WTC11 (cell line): ENCODE results near the gene ZBTB8A. TPM values are rescaled to one million over a fixed set of nuclear protein-coding genes. Genes with fewer than 3 reads are reported as not detected.

Source experiments
- ATAC-seq: fragments of 200-7000 bp; cut with Tn5 transposase; 2 replicates; pipeline ENCODE4 v1.10.0; 2021; ENCODE audit warnings: mild to moderate bottlenecking, moderate library complexity
- CTCF ChIA-PET: fragments of 300-600 bp; sonication (Branson Sonifier 250); formaldehyde crosslinking; loops from one replicate; lab custom pipeline; 2021; ENCODE audit warnings: antibody characterized with exemption; lab: Charles Lee
- POLR2A ChIA-PET: fragments of 350-600 bp; sonication (Branson Sonifier 250); formaldehyde crosslinking; loops from one replicate; lab custom pipeline; 2021; ENCODE audit warnings: antibody characterized with exemption; lab: Charles Lee
- DNase-seq: peaks from one replicate; pipeline ENCODE4 v3.0.0; 2021; ENCODE audit warnings: low spot score
- H3K27ac Mint-ChIP-seq: 2 replicates; pipeline ENCODE4 v1.8.0; 2021; ENCODE audit warnings: mixed read lengths
- H3K27me3 Mint-ChIP-seq: 2 replicates; pipeline ENCODE4 v1.8.0; 2021; ENCODE audit warnings: low read depth, mild to moderate bottlenecking, moderate library complexity, mixed read lengths
- H3K36me3 Mint-ChIP-seq: 2 replicates; pipeline ENCODE4 v1.8.0; 2021; ENCODE audit warnings: mixed read lengths
- H3K4me1 Mint-ChIP-seq: 2 replicates; pipeline ENCODE4 v1.8.0; 2022; ENCODE audit warnings: mixed read lengths
- H3K4me3 Mint-ChIP-seq: 2 replicates; pipeline ENCODE4 v1.8.0; 2021; ENCODE audit warnings: mild to moderate bottlenecking, moderate library complexity, mixed read lengths
- H3K9me3 Mint-ChIP-seq: 2 replicates; pipeline ENCODE4 v1.8.0; 2021; ENCODE audit warnings: mixed read lengths
- EMX1 ChIP-seq: fragments of 250-450 bp; sonication (Bioruptor Pico); IDR thresholded peaks from 2 replicates; pipeline ENCODE4 v1.8.0; 2021; ENCODE audit warnings: mild to moderate bottlenecking
- IRF1 ChIP-seq: sonication (generic); formaldehyde crosslinking; IDR thresholded peaks from 2 replicates; pipeline ENCODE4 v1.8.0; 2023; ENCODE audit warnings: missing genetic modification reagents
- MLX ChIP-seq: sonication (generic); formaldehyde crosslinking; IDR thresholded peaks from 2 replicates; pipeline ENCODE4 v1.8.1; 2023; ENCODE audit warnings: mild to moderate bottlenecking, missing genetic modification reagents, moderate library complexity
- MXD4 ChIP-seq: fragments of 250-450 bp; sonication (Bioruptor Pico); IDR thresholded peaks from 2 replicates; pipeline ENCODE4 v1.8.0; 2021; ENCODE audit warnings: mild to moderate bottlenecking, moderate library complexity, borderline replicate concordance
- RELA ChIP-seq: sonication (generic); formaldehyde crosslinking; IDR thresholded peaks from 2 replicates; pipeline ENCODE4 v1.8.1; 2022; ENCODE audit warnings: missing genetic modification reagents, mild to moderate bottlenecking, borderline replicate concordance
- STAT6 ChIP-seq: sonication (generic); formaldehyde crosslinking; conservative IDR thresholded peaks from 2 replicates; pipeline ENCODE4 v1.8.1; 2023; ENCODE audit warnings: mild to moderate bottlenecking, low read depth, missing genetic modification reagents, moderate library complexity
- USF2 ChIP-seq: sonication (generic); formaldehyde crosslinking; IDR thresholded peaks from 2 replicates; pipeline ENCODE4 v1.8.1; 2023; ENCODE audit warnings: mild to moderate bottlenecking, missing genetic modification reagents, moderate library complexity
- ZBTB21 ChIP-seq: sonication (generic); formaldehyde crosslinking; IDR thresholded peaks from 2 replicates; pipeline ENCODE4 v1.8.1; 2023; ENCODE audit warnings: mild to moderate bottlenecking, missing genetic modification reagents, borderline replicate concordance
- ZNF121 ChIP-seq: sonication (generic); formaldehyde crosslinking; IDR thresholded peaks from 2 replicates; pipeline ENCODE4 v1.8.0; 2023; ENCODE audit warnings: missing genetic modification reagents
- ZNF138 ChIP-seq: sonication (generic); formaldehyde crosslinking; conservative IDR thresholded peaks from 2 replicates; pipeline ENCODE4 v1.8.1; 2022; ENCODE audit warnings: mild to moderate bottlenecking, moderate library complexity, missing genetic modification reagents
- ZNF263 ChIP-seq: sonication (generic); formaldehyde crosslinking; IDR thresholded peaks from 2 replicates; pipeline ENCODE4 v1.8.1; 2022; ENCODE audit warnings: low read depth, mild to moderate bottlenecking, moderate library complexity, missing genetic modification reagents
- ZNF416 ChIP-seq: fragments of 250-450 bp; sonication (Bioruptor Pico); IDR thresholded peaks from 2 replicates; pipeline ENCODE4 v1.9.0; 2021; ENCODE audit warnings: mild to moderate bottlenecking, inconsistent platforms
- ZNF512 ChIP-seq: sonication (generic); formaldehyde crosslinking; IDR thresholded peaks from 2 replicates; pipeline ENCODE4 v1.8.1; 2022; ENCODE audit warnings: missing genetic modification reagents, borderline replicate concordance
- total RNA-seq: library from RNA; stranded (reverse); gene quantifications from 3 replicates; pipeline ENCODE4 v1.2.3, GENCODE V29; 2021
- TF ChIP-seq, protein P1 (sequence below): sonication (generic); formaldehyde crosslinking; IDR thresholded peaks from 2 replicates; pipeline ENCODE4 v1.8.1; 2023; ENCODE audit warnings: mild to moderate bottlenecking, missing genetic modification reagents
- TF ChIP-seq, protein P2 (sequence below): fragments of 250-450 bp; sonication (Bioruptor Pico); IDR thresholded peaks from 2 replicates; pipeline ENCODE4 v2.1.2; 2022; ENCODE audit warnings: mild to moderate bottlenecking, moderate library complexity
- TF ChIP-seq, protein P3 (sequence below): fragments of 250-450 bp; sonication (Bioruptor Pico); conservative IDR thresholded peaks from 2 replicates; pipeline ENCODE4 v1.9.0; 2021; ENCODE audit warnings: mild to moderate bottlenecking
- TF ChIP-seq, protein P4 (sequence below): sonication (generic); formaldehyde crosslinking; IDR thresholded peaks from 2 replicates; pipeline ENCODE4 v1.8.1; 2022; ENCODE audit warnings: low read depth, mild to moderate bottlenecking, moderate library complexity, missing genetic modification reagents, borderline replicate concordance
- TF ChIP-seq, protein P5 (sequence below): fragments of 250-450 bp; sonication (Bioruptor Pico); IDR thresholded peaks from 2 replicates; pipeline ENCODE4 v1.9.0; 2021; ENCODE audit warnings: moderate library complexity, mild to moderate bottlenecking, inconsistent platforms, borderline replicate concordance

The ZBTB8A gene
- total RNA-seq, 1 experiment from 2014 or later: 7.7 TPM

GRCh38 chr1:32536117-32536516 lies 3.1 kb upstream of the ZBTB8A start:
- no peak overlapping the region for H3K4me3 Mint-ChIP-seq
- no peaks in the 10 kb centered on the region for H3K36me3 Mint-ChIP-seq
- TF ChIP-seq STAT6 (CRISPR knock-in tag) (no peak), ZNF121 (CRISPR knock-in tag) (no peak), RELA (CRISPR knock-in tag) (no peak)
- TF ChIP-seq, protein P1, sequence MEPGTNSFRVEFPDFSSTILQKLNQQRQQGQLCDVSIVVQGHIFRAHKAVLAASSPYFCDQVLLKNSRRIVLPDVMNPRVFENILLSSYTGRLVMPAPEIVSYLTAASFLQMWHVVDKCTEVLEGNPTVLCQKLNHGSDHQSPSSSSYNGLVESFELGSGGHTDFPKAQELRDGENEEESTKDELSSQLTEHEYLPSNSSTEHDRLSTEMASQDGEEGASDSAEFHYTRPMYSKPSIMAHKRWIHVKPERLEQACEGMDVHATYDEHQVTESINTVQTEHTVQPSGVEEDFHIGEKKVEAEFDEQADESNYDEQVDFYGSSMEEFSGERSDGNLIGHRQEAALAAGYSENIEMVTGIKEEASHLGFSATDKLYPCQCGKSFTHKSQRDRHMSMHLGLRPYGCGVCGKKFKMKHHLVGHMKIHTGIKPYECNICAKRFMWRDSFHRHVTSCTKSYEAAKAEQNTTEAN (CRISPR knock-in tag): no peak
- peaks cover 16% of the 10 kb centered on the region for H3K4me1 Mint-ChIP-seq
- ATAC-seq: no peak
- no peak overlapping the region for H3K27ac Mint-ChIP-seq
- DNase-seq: no peak
- no peaks in the 10 kb centered on the region for H3K9me3 Mint-ChIP-seq
- ChIA-PET CTCF (interaction anchor here (0.6 to 3.7 kb wide), 3 partner anchors 16 to 302 kb away, joined by 4 to 26 read pairs (median 4); no protein-coding TSS in a partner anchor), POLR2A (interaction anchor here (0.6 kb wide), 1 partner anchor 115 kb away, joined by 3 read pairs; the partner anchor contains the start of gene RBBP4)
- peaks cover 20% of the 10 kb centered on the region for H3K27me3 Mint-ChIP-seq

- no peak for TF ChIP-seq ZNF512 (CRISPR knock-in tag)
- no peak for TF ChIP-seq MLX
- no peak for TF ChIP-seq ZNF138
- TF ChIP-seq, protein P2, sequence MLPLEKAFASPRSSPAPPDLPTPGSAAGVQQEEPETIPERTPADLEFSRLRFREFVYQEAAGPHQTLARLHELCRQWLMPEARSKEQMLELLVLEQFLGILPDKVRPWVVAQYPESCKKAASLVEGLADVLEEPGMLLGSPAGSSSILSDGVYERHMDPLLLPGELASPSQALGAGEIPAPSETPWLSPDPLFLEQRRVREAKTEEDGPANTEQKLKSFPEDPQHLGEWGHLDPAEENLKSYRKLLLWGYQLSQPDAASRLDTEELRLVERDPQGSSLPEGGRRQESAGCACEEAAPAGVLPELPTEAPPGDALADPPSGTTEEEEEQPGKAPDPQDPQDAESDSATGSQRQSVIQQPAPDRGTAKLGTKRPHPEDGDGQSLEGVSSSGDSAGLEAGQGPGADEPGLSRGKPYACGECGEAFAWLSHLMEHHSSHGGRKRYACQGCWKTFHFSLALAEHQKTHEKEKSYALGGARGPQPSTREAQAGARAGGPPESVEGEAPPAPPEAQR: no peak
- no peak for TF ChIP-seq USF2 (CRISPR knock-in tag)
- TF ChIP-seq, protein P3, sequence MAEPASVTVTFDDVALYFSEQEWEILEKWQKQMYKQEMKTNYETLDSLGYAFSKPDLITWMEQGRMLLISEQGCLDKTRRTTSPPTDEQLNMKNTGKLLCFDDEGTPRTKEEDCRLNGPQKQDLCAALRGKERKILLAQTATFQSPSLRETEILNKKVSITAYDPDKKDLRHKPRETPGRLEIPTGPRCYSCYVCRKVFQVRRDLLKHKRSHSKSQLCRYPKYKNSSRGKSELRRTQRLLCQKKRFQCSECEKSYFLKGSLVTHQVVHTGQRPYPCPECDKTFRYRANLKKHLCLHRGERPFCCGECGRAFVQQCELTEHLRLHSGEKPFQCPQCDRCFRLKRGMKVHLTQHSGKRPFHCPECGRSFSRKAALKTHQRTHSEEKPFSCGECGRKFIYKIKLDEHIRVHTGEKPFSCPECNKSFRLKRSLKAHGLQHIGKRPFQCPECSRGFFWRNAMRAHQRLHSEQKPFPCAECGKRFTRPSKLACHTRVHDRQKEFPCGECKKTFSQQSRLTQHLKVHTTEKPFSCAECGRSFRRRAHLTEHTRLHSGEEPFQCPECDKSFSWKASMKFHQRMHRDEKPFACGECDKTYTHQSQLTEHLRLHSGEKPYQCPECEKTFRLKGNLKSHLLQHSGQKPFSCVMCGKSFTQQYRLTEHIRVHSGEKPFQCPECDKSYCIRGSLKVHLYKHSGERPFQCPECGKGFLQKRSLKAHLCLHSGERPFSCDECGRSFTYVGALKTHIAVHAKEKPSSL (CRISPR knock-in tag): no peak
- no peak for TF ChIP-seq EMX1
- TF ChIP-seq ZBTB21 (CRISPR knock-in tag): no peak
- TF ChIP-seq MXD4: no peak
- no peak for TF ChIP-seq ZNF263 (CRISPR knock-in tag)
- no peak for TF ChIP-seq ZNF416 (CRISPR knock-in tag)
- no peak for TF ChIP-seq IRF1 (CRISPR knock-in tag)
- TF ChIP-seq, protein P4, sequence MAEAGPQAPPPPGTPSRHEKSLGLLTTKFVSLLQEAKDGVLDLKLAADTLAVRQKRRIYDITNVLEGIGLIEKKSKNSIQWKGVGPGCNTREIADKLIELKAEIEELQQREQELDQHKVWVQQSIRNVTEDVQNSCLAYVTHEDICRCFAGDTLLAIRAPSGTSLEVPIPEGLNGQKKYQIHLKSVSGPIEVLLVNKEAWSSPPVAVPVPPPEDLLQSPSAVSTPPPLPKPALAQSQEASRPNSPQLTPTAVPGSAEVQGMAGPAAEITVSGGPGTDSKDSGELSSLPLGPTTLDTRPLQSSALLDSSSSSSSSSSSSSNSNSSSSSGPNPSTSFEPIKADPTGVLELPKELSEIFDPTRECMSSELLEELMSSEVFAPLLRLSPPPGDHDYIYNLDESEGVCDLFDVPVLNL (CRISPR knock-in tag): no peak
- TF ChIP-seq, protein P5, sequence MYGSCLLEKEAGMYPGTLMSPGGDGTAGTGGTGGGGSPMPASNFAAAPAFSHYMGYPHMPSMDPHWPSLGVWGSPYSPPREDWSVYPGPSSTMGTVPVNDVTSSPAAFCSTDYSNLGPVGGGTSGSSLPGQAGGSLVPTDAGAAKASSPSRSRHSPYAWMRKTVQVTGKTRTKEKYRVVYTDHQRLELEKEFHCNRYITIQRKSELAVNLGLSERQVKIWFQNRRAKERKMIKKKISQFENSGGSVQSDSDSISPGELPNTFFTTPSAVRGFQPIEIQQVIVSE (CRISPR knock-in tag): no peak
- peaks cover 16% of the 10 kb centered on the region for H3K4me1 Mint-ChIP-seq
- peaks cover 23% of the 10 kb centered on the region for H3K27me3 Mint-ChIP-seq
- ChIA-PET POLR2A (no interaction called here), CTCF (interaction anchor here (0.9 to 3.7 kb wide), 2 partner anchors 16 to 66 kb away, joined by 4 to 26 read pairs; no protein-coding TSS in a partner anchor)
- no peak overlapping the region for H3K27ac Mint-ChIP-seq
- no peak overlapping the region for H3K4me3 Mint-ChIP-seq
- ATAC-seq: no peak
- no peaks in the 10 kb centered on the region for H3K36me3 Mint-ChIP-seq
- no peaks in the 10 kb centered on the region for H3K9me3 Mint-ChIP-seq
- no peak for DNase-seq
Measured at GRCh38 chr1:32536764-32537163, 2.5 kb upstream of the ZBTB8A start.
